ENCODE results near the gene SYCP2L.

DNA sequence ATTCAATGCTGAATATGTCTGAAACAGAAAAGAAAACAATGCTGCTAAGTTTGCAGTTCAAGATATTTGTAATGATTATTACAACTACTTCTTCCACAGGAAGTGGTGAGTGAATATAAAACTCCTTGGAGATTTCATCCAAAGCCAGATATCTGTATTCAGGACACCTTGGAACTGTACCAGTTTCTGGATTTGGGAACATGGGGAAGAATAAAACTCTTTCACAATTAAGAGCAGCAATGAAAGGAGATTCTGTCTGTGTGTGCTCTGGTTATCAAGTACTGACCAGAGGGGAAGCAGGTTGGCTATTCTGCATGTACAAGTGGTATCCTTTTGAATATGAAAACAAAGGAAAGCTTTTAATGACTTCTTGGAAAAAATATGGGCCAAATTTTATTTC lies 136.2 kb downstream of the SYCP2L start:
- TF ChIP-seq CTCF (IDR thresholded peaks at IDR 0.05): no peak
- no peak for TF ChIP-seq POLR2A (IDR thresholded peaks at IDR 0.05)

Measured in testis (tissue), 2 donors.